ENCODE results near the gene ACOT6. TPM values are rescaled to one million over a fixed set of nuclear protein-coding genes. Genes with fewer than 3 reads are reported as not detected.

ACOT6 gene
- total RNA-seq, 1 donor from 2014 or later, result not detected

DNA sequence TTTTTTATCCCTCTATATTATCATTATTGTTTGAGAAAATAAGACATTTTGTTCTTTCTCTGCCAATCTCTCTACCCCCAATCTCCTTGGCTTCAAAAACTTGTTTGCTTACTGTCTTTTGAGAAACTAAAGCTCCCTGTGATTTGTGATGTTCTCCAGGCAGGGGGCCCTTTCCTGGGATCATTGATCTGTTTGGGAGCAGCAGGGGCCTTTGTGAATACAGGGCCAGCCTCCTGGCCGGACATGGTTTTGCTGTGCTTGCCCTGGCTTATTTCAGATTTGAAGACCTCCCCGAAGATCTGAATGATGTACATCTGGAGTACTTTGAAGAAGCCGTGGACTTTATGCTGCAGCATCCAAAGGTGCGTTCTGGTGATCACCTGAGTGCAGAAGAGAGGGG, 4.5 kb downstream of the ACOT6 start:
- TF ChIP-seq, protein P1, sequence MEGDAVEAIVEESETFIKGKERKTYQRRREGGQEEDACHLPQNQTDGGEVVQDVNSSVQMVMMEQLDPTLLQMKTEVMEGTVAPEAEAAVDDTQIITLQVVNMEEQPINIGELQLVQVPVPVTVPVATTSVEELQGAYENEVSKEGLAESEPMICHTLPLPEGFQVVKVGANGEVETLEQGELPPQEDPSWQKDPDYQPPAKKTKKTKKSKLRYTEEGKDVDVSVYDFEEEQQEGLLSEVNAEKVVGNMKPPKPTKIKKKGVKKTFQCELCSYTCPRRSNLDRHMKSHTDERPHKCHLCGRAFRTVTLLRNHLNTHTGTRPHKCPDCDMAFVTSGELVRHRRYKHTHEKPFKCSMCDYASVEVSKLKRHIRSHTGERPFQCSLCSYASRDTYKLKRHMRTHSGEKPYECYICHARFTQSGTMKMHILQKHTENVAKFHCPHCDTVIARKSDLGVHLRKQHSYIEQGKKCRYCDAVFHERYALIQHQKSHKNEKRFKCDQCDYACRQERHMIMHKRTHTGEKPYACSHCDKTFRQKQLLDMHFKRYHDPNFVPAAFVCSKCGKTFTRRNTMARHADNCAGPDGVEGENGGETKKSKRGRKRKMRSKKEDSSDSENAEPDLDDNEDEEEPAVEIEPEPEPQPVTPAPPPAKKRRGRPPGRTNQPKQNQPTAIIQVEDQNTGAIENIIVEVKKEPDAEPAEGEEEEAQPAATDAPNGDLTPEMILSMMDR (IDR thresholded peaks at IDR 0.05; ENCODE audit: unreplicated experiment), result no peak
- no peak for DNase-seq (ENCODE audit: low spot score, unreplicated experiment)
- peaks cover 3% of the 10 kb centered on the region for H3K27me3 Mint-ChIP-seq

DNA sequence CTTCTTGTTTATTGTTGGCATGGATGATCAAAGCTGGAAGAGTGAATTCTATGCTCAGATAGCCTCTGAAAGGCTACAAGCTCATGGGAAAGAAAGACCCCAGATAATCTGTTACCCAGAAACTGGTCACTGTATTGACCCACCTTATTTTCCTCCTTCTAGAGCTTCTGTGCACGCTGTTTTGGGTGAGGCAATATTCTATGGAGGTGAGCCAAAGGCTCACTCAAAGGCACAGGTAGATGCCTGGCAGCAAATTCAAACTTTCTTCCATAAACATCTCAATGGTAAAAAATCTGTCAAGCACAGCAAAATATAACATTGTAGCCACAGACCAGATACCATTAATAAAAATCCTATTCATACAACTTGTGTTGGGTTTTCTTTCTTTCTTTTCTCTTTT, 7.2 kb downstream of the ACOT6 start:
- peaks cover 3% of the 10 kb centered on the region for H3K27me3 Mint-ChIP-seq
- H3K9me3 Mint-ChIP-seq (ENCODE audit: low read depth), result no peaks in the 10 kb centered on the region
- TF ChIP-seq, protein P1 (IDR thresholded peaks at IDR 0.05; ENCODE audit: unreplicated experiment), result no peak
- no peak overlapping the region for H3K27ac Mint-ChIP-seq
- H3K4me1 Mint-ChIP-seq (ENCODE audit: low read depth), result peaks cover 6% of the 10 kb centered on the region
- H3K36me3 Mint-ChIP-seq (ENCODE audit: insufficient read depth), result no peaks in the 10 kb centered on the region
- DNase-seq (ENCODE audit: low spot score, unreplicated experiment), result no peak
- no peak overlapping the region for H3K4me3 Mint-ChIP-seq (ENCODE audit: low read depth)

More for the DNA sequence above, 4.5 kb downstream of the ACOT6 start:
- Mint-ChIP-seq H3K9me3 (ENCODE audit: low read depth) (no peaks in the 10 kb centered on the region), H3K36me3 (ENCODE audit: insufficient read depth) (no peaks in the 10 kb centered on the region), H3K4me3 (ENCODE audit: low read depth) (no peak overlapping the region), H3K4me1 (ENCODE audit: low read depth) (peaks cover 6% of the 10 kb centered on the region), H3K27ac (no peak overlapping the region)

DNA sequence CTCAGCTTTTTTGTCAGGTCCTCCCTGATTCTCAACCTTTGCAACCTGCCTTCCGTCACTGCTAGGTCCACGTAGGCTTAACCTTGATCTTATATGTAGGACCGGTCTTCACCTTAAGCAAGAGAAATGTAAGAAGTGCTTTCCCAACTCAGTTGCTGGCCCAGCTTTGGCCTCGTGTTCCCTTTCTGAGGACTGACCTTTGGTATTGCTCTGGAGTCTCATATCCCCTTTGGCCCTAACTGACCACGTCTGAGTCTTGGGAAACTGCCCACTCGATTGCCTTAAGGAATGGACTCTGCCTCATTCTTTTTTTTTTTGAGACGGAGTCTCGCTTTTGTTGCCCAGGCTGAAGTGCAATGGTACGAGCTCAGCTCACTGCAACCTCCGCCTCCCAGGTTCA, 8.0 kb downstream of the ACOT6 start:
- Mint-ChIP-seq H3K9me3 (ENCODE audit: low read depth) (no peaks in the 10 kb centered on the region), H3K36me3 (ENCODE audit: insufficient read depth) (no peaks in the 10 kb centered on the region), H3K27ac (no peak overlapping the region), H3K4me1 (ENCODE audit: low read depth) (peaks cover 6% of the 10 kb centered on the region), H3K4me3 (ENCODE audit: low read depth) (no peak overlapping the region), H3K27me3 (peaks cover 3% of the 10 kb centered on the region)
- DNase-seq (ENCODE audit: low spot score, unreplicated experiment), result no peak
- TF ChIP-seq, protein P1 (IDR thresholded peaks at IDR 0.05; ENCODE audit: unreplicated experiment), result no peak

GRCh38 chr14:73623504-73624054, 11.3 kb downstream of the ACOT6 start:
- TF ChIP-seq, protein P1 (IDR thresholded peaks at IDR 0.05; ENCODE audit: unreplicated experiment), result no peak
- no peaks in the 10 kb centered on the region for H3K9me3 Mint-ChIP-seq (ENCODE audit: low read depth)
- no peak overlapping the region for H3K27ac Mint-ChIP-seq
- no peaks in the 10 kb centered on the region for H3K4me1 Mint-ChIP-seq (ENCODE audit: low read depth)
- H3K36me3 Mint-ChIP-seq (ENCODE audit: insufficient read depth), result no peaks in the 10 kb centered on the region
- peaks cover 3% of the 10 kb centered on the region for H3K27me3 Mint-ChIP-seq
- no peak for DNase-seq (ENCODE audit: low spot score, unreplicated experiment)
- no peak overlapping the region for H3K4me3 Mint-ChIP-seq (ENCODE audit: low read depth)

DNA sequence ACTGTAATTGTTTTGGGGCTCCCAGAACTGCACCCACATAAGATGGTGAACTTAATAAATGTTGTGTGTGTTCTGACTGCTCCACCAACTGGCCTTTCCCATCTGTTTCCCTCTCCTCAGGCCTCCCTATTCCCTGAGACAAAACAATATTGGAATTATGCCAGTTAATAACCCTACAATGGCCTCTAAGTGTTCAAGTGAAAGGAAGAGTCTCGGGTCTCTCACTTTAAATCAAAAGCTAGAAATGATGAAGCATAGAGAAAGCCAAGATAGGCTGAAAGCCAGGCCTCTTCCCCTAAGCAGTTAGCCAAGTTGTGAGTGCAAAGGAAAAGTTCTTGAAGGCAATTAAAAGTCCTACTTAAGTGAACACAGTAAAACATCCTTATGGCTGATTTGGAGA, 13.4 kb downstream of the ACOT6 start:
- peaks cover 2% of the 10 kb centered on the region for H3K4me1 Mint-ChIP-seq (ENCODE audit: low read depth)
- no peaks in the 10 kb centered on the region for H3K9me3 Mint-ChIP-seq (ENCODE audit: low read depth)
- no peaks in the 10 kb centered on the region for H3K36me3 Mint-ChIP-seq (ENCODE audit: insufficient read depth)
- TF ChIP-seq, protein P1 (IDR thresholded peaks at IDR 0.05; ENCODE audit: unreplicated experiment), result no peak
- H3K27ac Mint-ChIP-seq, result no peak overlapping the region
- no peak for DNase-seq (ENCODE audit: low spot score, unreplicated experiment)
- peaks cover 3% of the 10 kb centered on the region for H3K27me3 Mint-ChIP-seq
- H3K4me3 Mint-ChIP-seq (ENCODE audit: low read depth), result no peak overlapping the region
